Measurements from ENCODE around the gene CXCL16. TPM values are rescaled to one million over a fixed set of nuclear protein-coding genes. Genes with fewer than 3 reads are reported as not detected.

The CXCL16 gene
- total and polyA plus RNA-seq, 12 donors: 2.4 to 50.1 (median 36.2) TPM

Other genes with a start within 250 kb of the CXCL16 start
- gene SPNS2, start 241.0 kb downstream of the CXCL16 start, total RNA-seq: 10 to 100 TPM in 1 of 9 donors, 1 to 10 TPM in 8; 1.4 to 15.1 (median 7.5) TPM
- gene SPNS2, start 241.0 kb downstream of the CXCL16 start, polyA plus RNA-seq: 10 to 100 TPM in 2 of 3 donors, under 1 TPM in 1; 0.90 to 25.1 (median 10.4) TPM
- gene MYBBP1A, start 184.5 kb downstream of the CXCL16 start, total RNA-seq: 10 to 100 TPM; 17.9 to 65.5 (median 42.2) TPM
- gene MYBBP1A, start 184.5 kb downstream of the CXCL16 start, polyA plus RNA-seq: 10 to 100 TPM; 19.0 to 62.3 (median 46.8) TPM
- gene GGT6, start 179.4 kb downstream of the CXCL16 start, total RNA-seq: 1 to 10 TPM in 6 of 9 donors, under 1 TPM in 3; 0.06 to 4.2 (median 1.5) TPM
- gene GGT6, start 179.4 kb downstream of the CXCL16 start, polyA plus RNA-seq: under 1 TPM; 0.32 to 0.40 (median 0.34) TPM
- under 1 TPM in 5 of 9 donors, not detected in 4; 0.11 to 0.94 (median 0.17) TPM for gene SMTNL2, start 155.4 kb downstream of the CXCL16 start, total RNA-seq
- gene SMTNL2, start 155.4 kb downstream of the CXCL16 start, polyA plus RNA-seq: under 1 TPM in 2 of 3 donors, not detected in 1; 0.16 to 0.24 TPM
- gene ALOX15, start 98.2 kb downstream of the CXCL16 start, total RNA-seq: under 1 TPM in 2 of 9 donors, not detected in 7; 0.22 to 0.56 TPM
- under 1 TPM in 1 of 3 donors, not detected in 2; 0.08 TPM for gene ALOX15, start 98.2 kb downstream of the CXCL16 start, polyA plus RNA-seq
- 10 to 100 TPM in 8 of 9 donors, 1 to 10 TPM in 1; 8.4 to 63.7 (median 30.0) TPM for gene PELP1, start 35.8 kb downstream of the CXCL16 start, total RNA-seq
- 10 to 100 TPM; 15.0 to 87.8 (median 60.9) TPM for gene PELP1, start 35.8 kb downstream of the CXCL16 start, polyA plus RNA-seq
- gene ARRB2, start 29.3 kb downstream of the CXCL16 start, total RNA-seq: 10 to 100 TPM; 14.6 to 99.1 (median 55.0) TPM
- gene ARRB2, start 29.3 kb downstream of the CXCL16 start, polyA plus RNA-seq: 100 to 1,000 TPM in 1 of 3 donors, 10 to 100 TPM in 2; 35.9 to 130 (median 68.9) TPM
- gene MED11, start 8.5 kb downstream of the CXCL16 start, total RNA-seq: 10 to 100 TPM; 27.4 to 63.9 (median 45.0) TPM
- gene MED11, start 8.5 kb downstream of the CXCL16 start, polyA plus RNA-seq: 10 to 100 TPM; 53.7 to 80.5 (median 70.1) TPM
- 1 to 10 TPM in 6 of 9 donors, under 1 TPM in 3; 0.18 to 3.2 (median 1.5) TPM for gene ZMYND15, start 95 bp downstream of the CXCL16 start, total RNA-seq
- 1 to 10 TPM in 2 of 3 donors, under 1 TPM in 1; 0.93 to 8.4 (median 3.3) TPM for gene ZMYND15, start 95 bp downstream of the CXCL16 start, polyA plus RNA-seq
- gene TM4SF5, start 32.0 kb upstream of the CXCL16 start, total RNA-seq: under 1 TPM in 2 of 9 donors, not detected in 7; 0.32 to 0.55 TPM
- gene TM4SF5, start 32.0 kb upstream of the CXCL16 start, polyA plus RNA-seq: under 1 TPM in 1 of 3 donors, not detected in 2; 0.17 TPM
- 1 to 10 TPM in 8 of 9 donors, under 1 TPM in 1; 0.50 to 6.9 (median 4.2) TPM for gene VMO1, start 46.4 kb upstream of the CXCL16 start, total RNA-seq
- 1 to 10 TPM in 2 of 3 donors, not detected in 1; 5.1 to 9.6 TPM for gene VMO1, start 46.4 kb upstream of the CXCL16 start, polyA plus RNA-seq
- not detected for gene GLTPD2, start 49.0 kb upstream of the CXCL16 start, total RNA-seq
- not detected for gene GLTPD2, start 49.0 kb upstream of the CXCL16 start, polyA plus RNA-seq
- gene PSMB6, start 56.2 kb upstream of the CXCL16 start, total RNA-seq: 100 to 1,000 TPM; 112 to 281 (median 150) TPM
- 100 to 1,000 TPM in 2 of 3 donors, 10 to 100 TPM in 1; 70.5 to 227 (median 138) TPM for gene PSMB6, start 56.2 kb upstream of the CXCL16 start, polyA plus RNA-seq
- gene PLD2, start 67.2 kb upstream of the CXCL16 start, total RNA-seq: 10 to 100 TPM in 7 of 9 donors, 1 to 10 TPM in 2; 5.9 to 27.1 (median 16.4) TPM
- 10 to 100 TPM in 2 of 3 donors, 1 to 10 TPM in 1; 4.1 to 34.8 (median 19.5) TPM for gene PLD2, start 67.2 kb upstream of the CXCL16 start, polyA plus RNA-seq
- gene MINK1, start 93.4 kb upstream of the CXCL16 start, total RNA-seq: 100 to 1,000 TPM in 1 of 9 donors, 10 to 100 TPM in 8; 21.5 to 130 (median 51.7) TPM
- 100 to 1,000 TPM in 1 of 3 donors, 10 to 100 TPM in 2; 35.1 to 135 (median 41.0) TPM for gene MINK1, start 93.4 kb upstream of the CXCL16 start, polyA plus RNA-seq
- gene C17orf107, start 159.6 kb upstream of the CXCL16 start, total RNA-seq: 1 to 10 TPM in 5 of 9 donors, under 1 TPM in 4; 0.71 to 4.2 (median 1.3) TPM
- 1 to 10 TPM in 1 of 3 donors, under 1 TPM in 2; 0.42 to 1.1 (median 0.47) TPM for gene C17orf107, start 159.6 kb upstream of the CXCL16 start, polyA plus RNA-seq
- gene CHRNE, start 163.2 kb upstream of the CXCL16 start, total RNA-seq: 1 to 10 TPM in 2 of 9 donors, under 1 TPM in 5, not detected in 2; 0.30 to 7.2 (median 0.55) TPM
- under 1 TPM; 0.33 to 0.91 (median 0.56) TPM for gene CHRNE, start 163.2 kb upstream of the CXCL16 start, polyA plus RNA-seq
- gene GP1BA, start 192.3 kb upstream of the CXCL16 start, total RNA-seq: under 1 TPM in 2 of 9 donors, not detected in 7; 0.08 to 0.17 TPM
- not detected for gene GP1BA, start 192.3 kb upstream of the CXCL16 start, polyA plus RNA-seq
- 10 to 100 TPM; 60.2 to 77.7 (median 68.0) TPM for gene SLC25A11, start 200.1 kb upstream of the CXCL16 start, total RNA-seq
- 10 to 100 TPM; 37.8 to 57.1 (median 40.3) TPM for gene SLC25A11, start 200.1 kb upstream of the CXCL16 start, polyA plus RNA-seq
- gene RNF167, start 200.3 kb upstream of the CXCL16 start, total RNA-seq: 100 to 1,000 TPM in 4 of 9 donors, 10 to 100 TPM in 5; 46.7 to 130 (median 88.8) TPM
- gene RNF167, start 200.3 kb upstream of the CXCL16 start, polyA plus RNA-seq: 100 to 1,000 TPM; 134 to 252 (median 240) TPM
- 1,000 to 10,000 TPM in 1 of 9 donors, 100 to 1,000 TPM in 8; 311 to 1,056 (median 451) TPM for gene PFN1, start 208.6 kb upstream of the CXCL16 start, total RNA-seq
- gene PFN1, start 208.6 kb upstream of the CXCL16 start, polyA plus RNA-seq: 100 to 1,000 TPM; 310 to 593 (median 390) TPM
- gene ENO3, start 211.2 kb upstream of the CXCL16 start, total RNA-seq: 10 to 100 TPM in 3 of 9 donors, 1 to 10 TPM in 6; 1.6 to 76.6 (median 4.7) TPM
- gene ENO3, start 211.2 kb upstream of the CXCL16 start, polyA plus RNA-seq: 10 to 100 TPM in 2 of 3 donors, 1 to 10 TPM in 1; 2.5 to 64.8 (median 22.0) TPM
- 100 to 1,000 TPM in 1 of 9 donors, 10 to 100 TPM in 8; 44.3 to 120 (median 73.1) TPM for gene SPAG7, start 227.9 kb upstream of the CXCL16 start, total RNA-seq
- 100 to 1,000 TPM in 1 of 3 donors, 10 to 100 TPM in 2; 67.1 to 114 (median 82.9) TPM for gene SPAG7, start 227.9 kb upstream of the CXCL16 start, polyA plus RNA-seq
- gene CAMTA2, start 247.7 kb upstream of the CXCL16 start, total RNA-seq: 10 to 100 TPM in 8 of 9 donors, 1 to 10 TPM in 1; 6.9 to 70.6 (median 22.7) TPM
- gene CAMTA2, start 247.7 kb upstream of the CXCL16 start, polyA plus RNA-seq: 100 to 1,000 TPM in 1 of 3 donors, 10 to 100 TPM in 2; 26.4 to 190 (median 93.4) TPM